H9 (cell line): ENCODE measurements around the gene HCK. TPM values are rescaled to one million over a fixed set of nuclear protein-coding genes. Genes with fewer than 3 reads are reported as not detected.

Experiments
- DNase-seq: peaks from one replicate; pipeline ENCODE4 v3.0.0-alpha.2; 2017
- H2AFZ ChIP-seq: one replicate; pipeline ENCODE4 v1.6.1; 2013; ENCODE audit warnings: mild to moderate bottlenecking, low read length, control low read depth, moderate library complexity
- H2AK5ac ChIP-seq: 2 replicates; pipeline ENCODE4 v1.6.1; 2013; ENCODE audit warnings: low read length, control low read depth, mixed read lengths; ENCODE audit not compliant: insufficient read length
- H2BK120ac ChIP-seq: one replicate; pipeline ENCODE4 v1.6.1; 2013; ENCODE audit warnings: low read depth, mild to moderate bottlenecking, low read length, control low read depth, inconsistent platforms; ENCODE audit not compliant: poor library complexity, severe bottlenecking
- H2BK12ac ChIP-seq: 2 replicates; pipeline ENCODE4 v1.6.1; 2013; ENCODE audit warnings: low read length, control low read depth, mixed read lengths, low read depth; ENCODE audit not compliant: insufficient read length
- H2BK15ac ChIP-seq: 2 replicates; pipeline ENCODE4 v1.6.1; 2013; ENCODE audit warnings: low read depth, low read length, control low read depth
- H2BK20ac ChIP-seq: one replicate; pipeline ENCODE4 v1.6.1; 2013; ENCODE audit warnings: low read depth, mild to moderate bottlenecking, low read length, control low read depth, inconsistent platforms; ENCODE audit not compliant: poor library complexity, severe bottlenecking
- H2BK5ac ChIP-seq: 2 replicates; pipeline ENCODE4 v1.6.1; 2013; ENCODE audit warnings: low read length, control low read depth, mixed read lengths; ENCODE audit not compliant: insufficient read length
- H3K14ac ChIP-seq: 2 replicates; pipeline ENCODE4 v1.6.1; 2013; ENCODE audit warnings: low read length, control low read depth; ENCODE audit not compliant: insufficient read depth
- H3K18ac ChIP-seq: 2 replicates; pipeline ENCODE4 v1.6.1; 2013; ENCODE audit warnings: low read depth, mild to moderate bottlenecking, mixed read lengths, low read length, control low read depth; ENCODE audit not compliant: insufficient read length
- H3K23ac ChIP-seq: 2 replicates; pipeline ENCODE4 v1.6.1; 2013; ENCODE audit warnings: low read length, control low read depth, mixed read lengths, low read depth; ENCODE audit not compliant: insufficient read length
- H3K23me2 ChIP-seq: 2 replicates; pipeline ENCODE4 v1.6.1; 2013; ENCODE audit warnings: low read depth, mild to moderate bottlenecking, mixed read lengths, low read length, control low read depth; ENCODE audit not compliant: insufficient read length, poor library complexity, severe bottlenecking
- H3K27ac ChIP-seq: 2 replicates; pipeline ENCODE4 v1.5.1; 2013; ENCODE audit warnings: low read length, control low read depth, mixed read lengths, low read depth; ENCODE audit not compliant: insufficient read length
- H3K27me3 ChIP-seq: 2 replicates; pipeline ENCODE4 v1.6.1; 2013; ENCODE audit warnings: low read length, control low read depth, inconsistent platforms; ENCODE audit not compliant: insufficient read depth
- H3K4ac ChIP-seq: 2 replicates; pipeline ENCODE4 v1.6.1; 2013; ENCODE audit warnings: low read depth, mild to moderate bottlenecking, control low read depth, inconsistent platforms, low read length, moderate library complexity
- H3K4me1 ChIP-seq: 2 replicates; pipeline ENCODE4 v1.6.1; 2013; ENCODE audit warnings: low read length, control low read depth, inconsistent platforms; ENCODE audit not compliant: insufficient read depth
- H3K4me2 ChIP-seq: 2 replicates; pipeline ENCODE4 v1.6.1; 2013; ENCODE audit warnings: low read length, control low read depth, mixed read lengths; ENCODE audit not compliant: insufficient read length, insufficient read depth
- H3K56ac ChIP-seq: 2 replicates; pipeline ENCODE4 v1.6.1; 2013; ENCODE audit warnings: low read depth, mild to moderate bottlenecking, mixed read lengths, low read length, control low read depth; ENCODE audit not compliant: insufficient read length
- H3K79me1 ChIP-seq: 2 replicates; pipeline ENCODE4 v1.6.1; 2013; ENCODE audit warnings: low read depth, mild to moderate bottlenecking, moderate library complexity, low read length, control low read depth, inconsistent platforms; ENCODE audit not compliant: insufficient read depth, poor library complexity, severe bottlenecking
- H3K79me2 ChIP-seq: 2 replicates; pipeline ENCODE4 v1.6.1; 2013; ENCODE audit warnings: low read length, control low read depth, inconsistent platforms; ENCODE audit not compliant: insufficient read depth
- H3K9ac ChIP-seq: 2 replicates; pipeline ENCODE4 v1.6.1; 2013; ENCODE audit warnings: low read length, control low read depth, mixed read lengths; ENCODE audit not compliant: insufficient read length; ENCODE audit errors: extremely low read depth
- H3K9me3 ChIP-seq: one replicate; pipeline ENCODE4 v1.6.1; 2013; ENCODE audit warnings: low read depth, low read length, inconsistent platforms; ENCODE audit not compliant: control insufficient read depth
- H3T11ph ChIP-seq: one replicate; pipeline ENCODE4 v1.6.1; 2013; ENCODE audit warnings: mild to moderate bottlenecking, low read length, control low read depth, inconsistent platforms
- H4K20me1 ChIP-seq: one replicate; pipeline ENCODE4 v1.6.1; 2013; ENCODE audit not compliant: control insufficient read depth, insufficient read length, insufficient read depth
- H4K5ac ChIP-seq: 2 replicates; pipeline ENCODE4 v1.6.1; 2013; ENCODE audit warnings: low read depth, mild to moderate bottlenecking, mixed read lengths, low read length, control low read depth; ENCODE audit not compliant: insufficient read length
- H4K8ac ChIP-seq: replicated peaks from 2 replicates; pipeline ENCODE4 v1.6.1; 2013; ENCODE audit warnings: low read length, control low read depth, mixed read lengths, low read depth; ENCODE audit not compliant: insufficient read length
- H4K91ac ChIP-seq: 2 replicates; pipeline ENCODE4 v1.6.1; 2013; ENCODE audit warnings: low read depth, mild to moderate bottlenecking, moderate library complexity, mixed read lengths, low read length, control low read depth; ENCODE audit not compliant: insufficient read length
- H3K27ac Mint-ChIP-seq, 3 experiments: 2 replicates in 2 of 3; 3 replicates in 1 of 3; pipeline ENCODE4 v1.8.0; 2020 to 2021; ENCODE audit warnings: mixed read lengths in 3 of 3, mild to moderate bottlenecking in 1 of 3, moderate library complexity in 1 of 3
- H3K27me3 Mint-ChIP-seq: 2 replicates; pipeline ENCODE4 v1.8.0; 2021; ENCODE audit warnings: low read depth, mild to moderate bottlenecking, moderate library complexity, mixed read lengths
- H3K36me3 Mint-ChIP-seq, 3 experiments: 2 replicates in 2 of 3; 3 replicates in 1 of 3; pipeline ENCODE4 v1.8.0; 2020 to 2021; ENCODE audit warnings: low read depth in 3 of 3, mixed read lengths in 3 of 3; ENCODE audit not compliant: insufficient read depth in 1 of 3
- H3K4me1 Mint-ChIP-seq, 2 experiments: 2 replicates each; pipeline ENCODE4 v1.8.0; 2020; ENCODE audit warnings: mixed read lengths in 2 of 2
- H3K4me3 Mint-ChIP-seq, 2 experiments: 2 replicates in 1 of 2; 3 replicates in 1 of 2; pipeline ENCODE4 v1.8.0; 2020 to 2021; ENCODE audit warnings: mild to moderate bottlenecking in 2 of 2, mixed read lengths in 2 of 2, moderate library complexity in 1 of 2
- H3K9me3 Mint-ChIP-seq, 2 experiments: 2 replicates in 1 of 2; 3 replicates in 1 of 2; pipeline ENCODE4 v1.8.0; 2020; ENCODE audit warnings: mild to moderate bottlenecking in 2 of 2, mixed read lengths in 2 of 2, moderate library complexity in 1 of 2
- CTCF ChIP-seq: fragments of 200-600 bp; sonication (generic); conservative IDR thresholded peaks from 3 replicates; pipeline ENCODE4 v1.8.0; 2021; ENCODE audit warnings: antibody characterized with exemption, mild to moderate bottlenecking
- WGBS: extraction: QIAGEN DNeasy Blood & Tissue Kit; methylation state at CpG from one replicate; pipeline ENCODE4 v1.1.7; 2013; ENCODE audit warnings: missing lambda C conversion rate, low lambda C conversion rate, mixed read lengths; ENCODE audit not compliant: insufficient read length; ENCODE audit errors: extremely low coverage; 5-methylcytosine and 5-hydroxymethylcytosine counted together
- total RNA-seq: library from RNA; stranded (reverse); gene quantifications from 2 replicates; pipeline ENCODE4 v1.2.1, GENCODE V29; 2021

HCK gene
- total RNA-seq, 1 experiment from 2014 or later, result 1.7 TPM

GRCh38 chr20:32007787-32008616, 44.0 kb upstream of the HCK start:
- no peaks in the 10 kb centered on the region for H3K9me3 ChIP-seq
- no peaks in the 10 kb centered on the region for H3K79me2 ChIP-seq
- no peak for TF ChIP-seq CTCF
- DNase-seq, result peak; percentile 80
- no peak overlapping the region for H2BK5ac ChIP-seq
- H2BK12ac ChIP-seq, result no peak overlapping the region
- no peaks in the 10 kb centered on the region for H3K23me2 ChIP-seq
- Mint-ChIP-seq H3K4me1 (peaks cover 56 to 59% of the 10 kb centered on the region in 2 experiments), H3K9me3 (no peaks in the 10 kb centered on the region; a peak in 1 of 5 replicates), H3K27ac (peak overlapping the region; percentile 53 to 91 (median 71); a peak in 6 of 7 replicates), H3K36me3 (no peaks in the 10 kb centered on the region), H3K4me3 (peak overlapping the region in 1 of 2 experiments; percentile 59; a peak in 2 of 5 replicates), H3K27me3 (no peaks in the 10 kb centered on the region; the same call in none of the 2 replicates)
- H2BK20ac ChIP-seq, result no peak overlapping the region
- H3K4me2 ChIP-seq, result no peak overlapping the region
- no peak overlapping the region for H2AFZ ChIP-seq
- H2AK5ac ChIP-seq, result no peak overlapping the region
- H3K27me3 ChIP-seq, result no peaks in the 10 kb centered on the region
- H3K27ac ChIP-seq, result no peak overlapping the region
- H3K23ac ChIP-seq, result no peak overlapping the region
- H3K56ac ChIP-seq, result no peak overlapping the region
- H3K79me1 ChIP-seq, result no peaks in the 10 kb centered on the region
- no peak overlapping the region for H3T11ph ChIP-seq
- H4K20me1 ChIP-seq, result no peaks in the 10 kb centered on the region
- peaks cover 2% of the 10 kb centered on the region; the same call in 1 of the 2 replicates for H3K4me1 ChIP-seq
- H3K9ac ChIP-seq, result no peak overlapping the region
- peak overlapping the region; percentile 60 for H3K18ac ChIP-seq
- H2BK120ac ChIP-seq, result no peak overlapping the region
- H3K4ac ChIP-seq, result no peak overlapping the region
- H4K8ac ChIP-seq, result no peak overlapping the region
- no peak overlapping the region for H2BK15ac ChIP-seq
- WGBS, result no CpG with 5 or more reads among the region's 10 CpGs
- no peak overlapping the region for H4K5ac ChIP-seq
- H3K14ac ChIP-seq, result no peak overlapping the region
- H4K91ac ChIP-seq, result no peak overlapping the region
